ENCODE results near the gene NDUFA11.
"Not testable (repeated sequence)": the region's sequence is repeated elsewhere in the genome, so short reads cannot be mapped to it uniquely, and the experiment has no call there.

The NDUFA11 gene

DNA sequence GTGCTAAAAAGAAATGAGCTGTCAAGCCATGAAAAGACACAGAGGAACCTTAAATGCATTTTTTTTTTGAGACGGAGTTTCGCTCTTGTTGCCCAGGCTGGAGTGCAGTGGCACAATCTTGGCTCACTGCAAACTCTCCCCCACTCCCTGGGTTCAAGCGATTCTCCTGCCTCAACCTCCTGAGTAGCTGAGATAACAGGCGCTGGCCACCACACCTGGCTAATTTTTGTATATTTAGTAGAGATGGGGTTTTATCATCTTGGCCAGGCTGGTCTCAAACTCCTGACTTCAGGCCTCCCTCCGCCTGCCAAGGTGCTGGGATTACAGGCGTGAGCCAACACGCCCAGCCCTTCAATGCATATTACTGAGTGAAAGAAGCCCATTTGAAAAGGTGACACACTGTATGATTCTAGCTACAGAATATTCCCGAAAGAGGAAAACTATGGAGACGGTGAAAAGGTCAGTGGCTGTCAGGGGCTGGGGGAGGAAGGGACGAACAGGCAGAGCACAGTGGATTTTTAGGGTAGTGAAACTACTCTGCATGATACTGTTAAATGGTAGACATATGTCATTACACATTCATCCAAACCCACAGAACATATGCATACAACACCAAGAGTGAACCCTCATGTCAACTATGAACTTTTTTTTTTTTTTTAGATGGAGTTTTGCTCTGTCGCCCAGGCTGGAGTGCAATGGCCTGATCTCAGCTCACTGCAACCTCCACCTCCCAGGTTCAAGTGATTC lies 19.4 kb downstream of the NDUFA11 start:
- DNase-seq, result not testable (repeated sequence)

DNA sequence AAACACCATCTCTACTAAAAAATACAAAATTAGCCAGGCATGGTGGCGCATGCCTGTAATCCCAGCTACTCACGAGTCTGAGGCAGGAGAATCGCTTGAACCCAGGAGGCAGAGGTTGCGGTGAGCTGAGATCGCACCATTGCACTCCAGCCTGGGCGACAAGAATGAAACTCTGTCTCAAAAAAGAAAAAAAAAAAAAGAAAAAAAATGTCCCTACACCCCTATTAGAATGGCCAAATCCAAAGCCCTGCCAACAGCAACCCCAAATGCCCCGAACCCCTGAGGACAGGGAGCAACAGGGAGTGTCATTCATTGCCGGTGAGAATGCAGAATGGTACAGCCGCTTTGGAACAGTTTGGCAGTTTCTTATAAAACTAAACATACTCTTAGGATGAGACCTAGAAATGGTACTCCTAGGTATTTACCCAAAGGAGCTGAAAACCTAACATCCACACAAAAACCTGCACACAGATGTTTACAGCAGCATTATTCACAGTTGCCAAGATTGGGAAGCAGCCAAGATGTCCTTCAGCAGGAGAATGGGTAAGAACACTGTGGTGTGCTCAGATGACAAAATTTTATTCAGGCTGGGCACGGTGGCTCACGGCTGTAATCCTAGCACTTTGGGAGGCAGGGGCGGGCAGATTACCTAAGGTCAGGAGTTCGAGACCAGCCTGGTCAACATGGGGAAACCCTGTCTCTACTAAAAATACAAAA lies 20.3 kb downstream of the NDUFA11 start:
- DNase-seq, result not testable (repeated sequence)

DNA sequence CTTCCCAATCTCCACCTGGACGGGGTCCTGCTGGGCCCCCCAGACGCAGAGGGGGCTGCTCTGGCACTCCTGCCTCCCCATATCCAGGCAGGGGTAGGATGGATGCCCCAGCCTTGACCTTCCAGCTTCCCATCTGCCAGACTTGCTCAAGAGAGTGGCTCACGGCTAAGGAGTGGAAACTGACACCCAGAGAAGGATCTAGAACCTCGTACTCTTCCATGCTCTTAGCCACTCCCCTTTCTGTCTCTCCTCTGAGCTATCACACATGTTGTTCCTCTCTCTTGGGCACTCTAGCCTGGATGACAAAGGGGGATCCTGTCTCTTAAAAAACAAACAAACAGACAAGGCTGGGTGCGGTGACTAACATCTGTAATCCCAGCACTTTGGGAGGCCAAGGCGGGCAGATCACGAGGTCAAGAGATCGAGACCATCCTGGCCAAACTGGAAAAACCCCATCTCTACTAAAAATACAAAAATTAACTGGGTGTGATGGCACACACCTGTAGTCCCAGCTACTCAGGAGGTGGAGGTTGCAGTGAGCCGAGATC lies 21.1 kb downstream of the NDUFA11 start:
- DNase-seq, result no peak

DNA sequence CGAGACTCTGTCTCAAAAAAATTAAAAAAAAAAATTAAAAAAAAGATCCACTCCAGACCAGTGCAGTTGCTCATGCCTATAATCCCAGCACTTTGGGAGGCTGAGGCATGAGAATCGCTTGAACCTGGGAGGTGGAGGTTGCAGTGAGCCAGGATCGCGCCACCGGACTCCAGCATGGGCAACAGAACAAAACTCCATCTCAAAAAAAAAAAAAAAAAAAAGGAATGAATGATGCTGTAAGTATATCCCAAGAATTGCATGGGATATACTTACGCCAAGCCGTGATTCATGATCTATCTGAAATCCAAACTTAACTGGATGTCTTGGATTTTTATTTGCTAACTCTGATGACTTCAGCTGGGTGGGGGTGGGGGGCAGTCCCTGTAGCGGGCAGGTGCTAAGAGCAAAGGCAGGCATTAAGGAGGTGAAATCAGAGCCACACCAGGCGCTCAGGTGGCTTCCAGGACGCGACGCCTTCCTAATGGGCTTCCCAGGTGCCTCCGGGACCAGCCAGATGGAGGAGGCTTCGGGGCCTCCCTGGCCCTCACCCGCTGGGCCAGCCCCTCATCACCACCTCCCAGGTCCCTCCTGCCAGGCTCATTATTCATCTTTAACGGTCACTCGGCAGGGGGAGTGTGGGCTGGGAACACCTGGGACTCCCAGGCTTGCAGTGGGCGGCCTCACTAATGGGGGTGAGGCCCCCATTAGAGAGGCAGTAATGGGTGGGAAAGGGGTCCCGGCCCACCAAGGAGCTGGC lies 21.9 kb downstream of the NDUFA11 start:
- no peak for DNase-seq

DNA sequence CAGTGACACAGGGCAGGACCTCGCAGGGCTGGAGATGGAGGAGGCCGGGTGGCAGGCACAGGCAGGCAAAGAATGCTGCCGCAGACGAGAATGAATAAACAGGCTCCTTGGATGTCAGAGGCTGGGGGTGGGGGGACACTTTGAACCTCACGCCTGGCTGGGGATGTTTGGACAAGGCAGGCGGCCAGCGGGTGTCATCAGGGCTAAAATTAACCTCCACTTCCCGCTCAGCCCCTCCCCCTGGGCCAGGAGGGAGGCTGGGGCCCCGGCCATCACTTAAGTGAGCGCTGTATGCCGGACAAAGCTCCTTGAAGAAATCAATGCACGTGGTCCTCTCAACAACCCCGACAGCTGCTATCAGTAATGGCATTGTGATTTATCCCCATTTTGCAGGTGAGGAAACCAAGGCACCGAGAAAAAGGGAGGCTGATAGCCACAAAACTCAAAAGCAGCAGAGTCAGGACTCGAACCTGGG lies 22.9 kb downstream of the NDUFA11 start:
- DNase-seq, result no peak

DNA sequence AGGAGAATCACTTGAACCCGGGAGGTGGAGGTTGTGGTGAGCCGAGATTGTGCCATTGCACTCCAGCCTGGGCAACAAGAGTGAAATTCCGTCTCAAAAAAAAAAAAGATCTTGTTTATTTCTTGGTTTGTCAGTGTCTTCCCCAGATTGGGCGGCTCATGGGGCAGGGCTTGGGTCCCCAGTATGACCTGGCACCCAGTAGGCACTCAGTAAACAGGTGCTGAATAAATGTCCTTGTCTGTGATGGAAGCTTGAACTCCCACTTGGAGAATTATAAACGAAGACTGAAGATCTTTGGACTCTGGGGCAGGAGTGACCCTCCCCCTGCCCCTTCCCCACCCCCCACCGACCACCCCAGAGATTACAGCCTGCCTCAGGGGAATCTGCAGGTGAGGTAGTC lies 23.4 kb downstream of the NDUFA11 start:
- DNase-seq, result no peak

DNA sequence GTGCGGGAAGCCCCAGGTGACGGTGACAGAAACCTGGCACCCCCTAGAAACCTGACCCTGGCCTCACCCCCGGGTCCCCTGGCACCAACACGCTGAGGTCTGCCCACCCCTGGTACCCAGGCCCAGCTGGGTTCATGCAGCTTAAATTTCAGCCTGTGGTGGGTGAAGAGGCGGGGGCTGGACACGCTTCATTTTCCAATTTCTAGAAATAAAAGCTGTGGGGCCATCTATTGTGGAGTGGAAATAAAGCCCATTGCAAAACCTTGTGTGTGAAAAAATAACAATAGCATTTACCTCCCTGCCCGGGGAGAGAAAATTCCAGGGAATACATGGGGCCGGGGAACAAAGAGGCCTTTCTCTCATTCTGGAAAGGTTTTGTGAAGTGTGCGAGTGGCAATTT lies 25.7 kb downstream of the NDUFA11 start:
- DNase-seq, result no peak

DNA sequence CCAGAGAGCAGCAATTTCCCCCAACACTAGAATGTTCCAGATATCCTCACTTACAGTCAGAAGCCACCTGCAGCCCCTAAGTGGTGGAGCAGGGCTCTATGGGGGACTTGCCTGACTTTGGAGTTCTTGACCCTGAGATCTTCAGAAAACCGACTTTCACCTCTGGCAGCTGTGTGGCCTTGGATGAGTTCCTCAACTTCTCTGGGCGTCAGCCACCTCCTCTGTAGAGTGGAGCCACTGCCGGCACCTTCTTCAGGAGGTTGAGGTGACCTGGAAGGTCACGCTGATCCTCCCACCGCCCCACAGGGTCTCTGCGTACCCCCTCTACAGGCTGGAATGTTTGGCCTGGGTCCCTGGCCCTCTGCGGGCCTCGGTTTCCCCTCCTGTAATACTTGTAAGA lies 26.2 kb downstream of the NDUFA11 start:
- no peak for DNase-seq

DNA sequence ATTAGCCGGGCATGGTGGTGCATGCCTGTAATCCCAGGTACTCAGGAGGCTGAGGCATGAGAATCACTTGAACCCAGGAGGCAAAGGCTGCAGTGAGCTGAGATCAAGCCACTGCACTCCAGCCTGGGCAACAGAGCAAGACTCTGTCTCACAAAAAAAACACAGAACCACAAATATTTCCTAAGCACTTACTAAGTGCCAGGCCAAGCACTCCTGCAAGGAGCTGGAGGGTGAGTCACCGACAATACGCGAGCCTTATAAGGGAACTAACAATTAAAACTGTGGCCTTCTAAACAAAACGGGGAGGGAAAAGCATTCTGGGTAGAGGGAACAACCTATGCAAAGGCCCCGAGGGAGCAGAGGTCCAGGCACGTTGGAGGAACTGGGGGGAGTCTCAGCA lies 29.1 kb downstream of the NDUFA11 start:
- not testable (repeated sequence) for DNase-seq

DNA sequence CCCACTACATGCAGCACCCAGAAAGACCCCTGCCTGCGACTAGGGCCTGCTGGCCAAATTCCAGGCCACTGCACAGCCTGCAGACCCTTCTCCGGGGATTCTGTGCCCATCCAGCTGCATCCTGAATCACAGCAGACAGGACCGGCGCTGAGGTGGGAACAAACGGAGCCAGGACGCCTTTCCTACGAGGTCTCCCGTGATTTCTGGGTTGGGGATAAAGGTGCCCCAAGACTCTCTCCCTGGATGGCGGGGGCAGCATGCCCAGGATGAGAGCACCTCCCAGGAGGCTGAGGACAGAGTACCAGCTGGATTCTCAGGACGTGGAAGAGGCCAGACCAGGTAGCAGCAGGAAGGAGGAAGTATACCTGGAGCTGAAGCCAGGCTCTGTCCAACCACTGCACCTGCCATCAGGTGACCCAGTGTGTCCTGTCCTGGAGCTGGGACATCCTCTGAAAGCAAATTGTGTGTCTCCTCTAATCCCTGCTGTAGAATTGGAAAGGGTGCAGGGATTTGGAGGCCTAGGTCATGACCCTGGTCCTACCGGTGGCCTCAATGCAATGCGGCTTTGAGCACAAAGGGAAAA lies 29.9 kb downstream of the NDUFA11 start:
- DNase-seq, result no peak

DNA sequence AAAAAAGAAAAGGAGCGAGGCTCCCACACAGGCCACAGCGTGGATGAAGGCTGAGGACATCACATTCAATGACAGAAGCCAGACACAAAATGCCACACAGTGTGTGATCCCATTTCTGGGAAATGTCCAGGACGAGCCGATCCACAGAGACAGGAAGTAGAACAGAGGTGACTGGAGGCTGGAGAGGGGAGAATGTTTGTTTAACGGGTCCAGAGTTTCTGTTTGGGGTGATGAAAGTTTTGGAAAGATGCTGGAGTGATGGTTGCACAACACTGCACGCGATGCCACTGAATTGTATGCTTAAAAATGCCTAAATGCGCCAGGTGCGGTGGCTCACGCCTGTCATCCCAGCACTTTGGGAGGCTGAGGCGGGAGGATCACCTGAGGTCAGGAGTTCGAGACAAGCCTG lies 32.6 kb downstream of the NDUFA11 start:
- DNase-seq, result no peak

DNA sequence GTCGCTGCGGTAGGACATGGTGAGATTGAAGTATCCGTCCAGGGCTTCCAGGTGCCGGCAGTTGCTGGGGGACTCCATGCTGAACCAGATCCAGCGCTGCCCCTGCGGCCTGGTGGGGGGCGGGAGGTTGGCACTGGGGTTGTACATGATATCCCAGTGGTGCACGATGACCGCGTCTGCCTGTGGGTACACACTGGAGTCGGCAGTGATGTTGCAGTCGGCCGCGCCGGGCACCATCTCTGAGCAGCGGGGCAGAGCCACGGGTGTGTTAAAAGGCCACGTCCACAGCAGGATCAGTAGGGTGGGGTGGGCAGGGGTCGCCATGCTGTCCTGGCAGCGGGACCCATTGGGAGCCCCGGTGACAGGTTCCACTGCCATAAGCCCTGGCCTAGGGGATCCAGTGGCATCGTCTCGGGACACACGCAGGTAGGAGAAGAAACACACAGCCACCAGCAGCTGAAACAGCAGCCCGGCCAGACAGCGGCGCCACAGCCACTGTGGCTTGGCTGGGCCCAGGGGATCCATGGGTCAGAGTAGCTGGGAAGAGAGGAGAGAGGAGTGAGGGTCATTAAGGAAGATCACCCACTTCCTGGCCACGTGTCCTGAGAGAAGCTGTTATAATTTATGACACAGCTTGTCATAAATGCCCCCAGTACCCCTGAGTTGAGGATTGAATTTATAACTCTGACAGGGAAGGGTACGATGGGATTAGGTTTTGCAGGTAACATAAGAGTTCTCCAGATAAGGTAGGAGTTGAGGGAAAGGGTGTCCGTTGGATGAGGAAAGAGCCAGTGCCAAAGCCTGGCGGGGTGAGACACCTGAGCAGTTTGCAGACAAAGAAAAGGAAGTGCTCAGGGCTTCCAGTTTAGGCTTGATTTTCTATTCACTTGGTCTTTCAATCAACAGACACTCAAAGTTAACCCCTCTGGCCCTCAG lies 36.1 kb downstream of the NDUFA11 start:
- no peak for DNase-seq

DNA sequence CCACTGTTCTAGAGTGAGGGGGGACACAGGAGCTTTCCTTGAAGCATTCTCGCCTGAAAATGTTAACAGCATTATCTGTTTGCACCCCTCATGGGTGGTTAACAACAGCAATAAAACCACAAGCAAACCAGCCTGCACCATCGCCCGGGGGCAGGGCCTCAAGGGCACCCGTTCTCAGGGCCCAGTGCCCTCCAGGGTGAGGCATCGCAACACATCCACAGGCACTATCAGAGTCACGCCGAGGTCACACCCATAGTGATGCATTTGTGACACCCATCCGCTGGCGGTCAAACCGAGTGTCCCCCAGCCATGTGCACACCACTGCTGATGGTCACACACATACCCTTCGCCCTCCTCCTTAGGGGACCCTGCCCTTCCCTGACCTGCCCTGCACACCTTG lies 37.8 kb downstream of the NDUFA11 start:
- DNase-seq, result no peak

DNA sequence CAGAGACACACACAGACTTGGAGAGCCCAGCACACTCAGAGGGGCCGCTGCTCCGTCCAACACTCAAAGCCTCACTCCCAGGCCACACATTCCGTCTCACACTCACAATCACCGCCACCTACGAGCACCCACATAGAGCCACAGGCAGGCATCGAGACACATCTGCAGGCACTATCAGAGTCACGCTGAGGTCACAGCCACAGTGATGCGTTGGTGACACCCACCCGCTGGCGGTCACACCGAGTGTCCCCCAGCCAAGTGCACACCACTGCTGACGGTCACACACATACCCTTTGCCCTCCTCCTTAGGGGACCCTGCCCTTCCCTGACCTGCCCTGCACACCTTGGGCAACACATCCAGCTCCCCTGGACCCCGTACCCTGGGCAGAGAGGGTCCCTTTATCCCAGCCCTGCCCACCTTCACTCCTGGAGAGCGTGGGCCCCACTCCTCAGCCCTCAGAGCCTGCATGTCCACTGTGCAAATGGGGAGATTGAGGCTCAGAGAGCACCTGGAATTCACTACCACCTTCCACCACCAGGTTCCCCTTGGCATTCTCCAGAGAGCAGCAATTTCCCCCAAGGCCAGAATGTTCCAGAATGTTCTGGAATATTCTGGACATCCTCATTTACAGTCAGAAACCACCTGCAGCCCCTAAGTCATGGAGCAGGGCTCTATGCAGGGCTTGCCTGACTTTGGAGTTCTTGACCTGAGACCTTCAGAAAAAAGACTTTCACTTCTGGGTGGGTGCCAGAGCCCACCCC lies 38.7 kb downstream of the NDUFA11 start:
- no peak for DNase-seq

DNA sequence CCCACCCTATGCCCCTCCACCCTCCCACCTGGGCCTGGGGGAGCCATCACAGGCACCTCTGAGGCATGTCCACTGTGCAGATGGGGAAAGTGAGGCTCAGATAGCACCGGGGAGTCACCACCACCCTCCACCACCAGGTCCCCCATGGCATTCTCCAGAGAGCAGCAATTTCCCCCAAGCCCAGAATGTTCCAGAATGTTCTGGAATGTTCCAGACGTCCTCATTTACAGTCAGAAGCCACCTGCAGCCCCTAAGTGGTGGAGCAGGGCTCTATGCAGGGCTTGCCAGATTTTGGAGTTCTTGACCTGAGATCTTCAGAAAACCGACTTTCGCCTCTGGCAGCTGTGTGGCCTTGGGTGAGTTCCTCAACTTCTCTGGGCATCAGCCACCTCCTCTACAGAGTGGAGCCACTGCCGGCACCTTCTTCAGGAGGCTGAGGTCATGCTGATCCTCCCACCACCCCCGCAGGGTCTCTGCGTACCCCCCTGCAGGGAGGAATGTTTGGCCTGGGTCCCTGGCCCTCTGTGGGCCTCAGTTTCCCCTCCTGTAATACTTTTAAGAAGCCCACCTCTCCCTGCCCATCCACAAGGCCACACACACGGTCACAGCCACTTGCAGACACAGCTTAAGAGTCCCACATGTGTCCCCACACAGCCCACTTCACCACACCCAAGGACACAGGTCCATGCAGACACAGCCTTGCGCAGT lies 39.4 kb downstream of the NDUFA11 start:
- DNase-seq, result no peak

DNA sequence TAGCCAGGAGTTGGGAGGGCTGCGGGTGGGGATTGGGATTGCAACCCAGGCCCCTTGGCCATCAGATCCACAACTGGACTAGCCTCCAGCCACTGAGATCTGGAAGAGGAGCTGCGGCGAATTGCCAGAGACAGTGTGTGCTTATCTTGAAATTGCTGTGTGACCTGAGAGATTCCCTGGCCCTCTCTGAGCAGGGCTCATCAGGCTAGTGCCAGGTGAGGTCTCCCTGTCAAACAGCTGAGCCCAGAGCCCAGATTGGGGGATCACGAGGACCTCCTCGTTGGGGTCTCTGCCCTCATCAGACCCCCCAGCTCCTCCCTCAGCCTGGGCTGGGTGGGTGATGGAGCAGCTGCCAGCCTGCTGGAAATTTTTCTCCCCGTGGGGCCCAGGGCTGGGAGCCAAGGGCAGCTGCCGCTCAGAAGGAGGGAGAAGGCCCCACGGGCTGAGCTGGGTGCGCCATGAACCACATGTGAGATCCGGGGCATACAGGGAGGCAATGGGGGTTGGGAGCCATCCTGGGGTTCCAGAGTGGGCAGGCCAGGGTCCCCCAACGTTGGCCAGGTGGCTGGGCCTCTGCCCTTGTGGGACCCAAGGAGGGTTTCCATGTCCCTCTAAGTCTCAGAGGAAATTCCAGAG lies 40.4 kb downstream of the NDUFA11 start:
- DNase-seq, result no peak

DNA sequence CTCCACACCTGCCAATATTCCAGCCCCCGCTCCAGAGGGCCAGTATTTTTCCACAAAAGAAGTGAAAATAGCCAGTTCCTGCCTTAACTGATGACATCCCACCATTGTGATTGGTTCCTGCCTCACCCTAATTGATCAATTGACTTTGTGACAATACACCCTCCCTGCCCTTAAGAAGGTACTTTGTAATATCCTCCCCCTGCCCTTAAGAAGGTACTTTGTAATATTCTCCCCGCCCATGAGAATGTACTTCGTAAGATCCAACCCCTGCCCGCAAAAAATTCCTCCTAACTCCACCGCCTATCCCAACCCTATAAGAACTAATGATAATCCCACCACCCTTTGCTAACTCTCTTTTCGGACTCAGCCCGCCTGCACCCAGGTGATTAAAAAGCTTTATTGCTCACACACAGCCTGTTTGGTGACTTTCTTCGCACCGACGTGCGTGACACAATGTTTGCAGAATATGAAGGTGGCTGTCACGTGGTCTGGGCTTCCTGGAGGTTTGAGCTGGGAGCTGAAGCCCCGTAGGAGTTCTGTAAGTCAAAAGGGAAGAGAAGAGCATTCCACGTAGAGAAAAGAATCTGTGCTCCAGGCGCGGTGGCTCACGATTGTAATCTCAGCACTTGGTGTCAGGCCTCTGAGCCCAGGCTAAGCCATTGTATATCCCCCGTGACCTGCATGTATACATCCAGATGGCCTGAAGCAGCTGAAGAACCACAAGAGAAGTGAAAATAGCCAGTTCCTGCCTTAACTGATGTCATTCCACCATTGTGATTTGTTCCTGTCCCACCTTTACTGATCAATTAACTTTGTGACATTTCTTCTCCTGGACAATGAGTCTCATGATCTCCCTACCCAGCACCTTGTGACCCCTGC lies 46.1 kb downstream of the NDUFA11 start:
- DNase-seq, result no peak

DNA sequence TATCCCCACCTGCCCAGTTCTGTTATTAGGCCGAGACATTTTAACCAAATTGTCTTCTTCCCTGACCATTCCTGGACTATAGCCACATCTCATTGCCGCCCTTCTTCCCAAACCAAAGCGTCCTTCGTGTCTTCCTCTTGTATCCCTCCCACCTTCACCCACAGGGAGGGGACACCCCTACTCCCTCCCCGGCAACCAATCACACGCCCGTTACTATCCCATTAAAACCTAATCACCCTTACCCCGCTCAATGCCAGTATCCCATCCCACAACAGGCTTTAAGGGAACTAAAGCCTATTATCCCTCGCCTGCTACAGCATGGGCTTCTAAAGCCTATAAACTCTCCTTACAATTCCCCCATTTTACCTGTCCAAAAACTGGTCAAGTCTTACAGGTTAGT lies 48.4 kb downstream of the NDUFA11 start:
- DNase-seq, result not testable (repeated sequence)

DNA sequence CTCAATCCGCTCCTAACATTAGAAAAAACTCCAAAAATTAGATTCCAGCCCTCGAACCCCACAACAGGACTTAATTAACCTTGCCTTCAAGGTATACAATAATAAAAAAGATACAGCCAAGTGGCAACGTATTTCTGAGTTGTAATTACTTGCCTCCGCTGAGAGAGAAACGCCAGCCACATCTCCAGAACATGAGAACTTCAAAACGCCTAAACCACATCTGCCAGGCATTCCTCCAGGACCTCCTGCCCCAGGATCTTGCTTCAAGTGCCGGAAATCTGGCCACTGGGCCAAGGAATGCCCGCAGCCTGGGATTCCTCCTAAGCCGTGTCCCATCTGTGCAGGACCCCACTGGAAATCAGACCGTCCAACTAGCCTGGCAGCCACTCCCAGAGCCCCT lies 49.5 kb downstream of the NDUFA11 start:
- not testable (repeated sequence) for DNase-seq
